Brain microvascular endothelial cell (primary cell): ENCODE results near the gene ARID5B.

Experiments
- DNase-seq: peaks from one replicate; pipeline ENCODE4 v3.0.0-alpha.2; 2020
- H3K27ac ChIP-seq: fragments of 250-450 bp; sonication (Bioruptor Pico); 2 replicates; pipeline ENCODE4 v1.5.1; 2020; ENCODE audit warnings: mild to moderate bottlenecking, moderate library complexity
- H3K27me3 ChIP-seq: fragments of 250-450 bp; sonication (Bioruptor Pico); replicated peaks from 2 replicates; pipeline ENCODE4 v1.5.1; 2020; ENCODE audit warnings: mild to moderate bottlenecking
- H3K36me3 ChIP-seq: fragments of 250-450 bp; sonication (Bioruptor Pico); replicated peaks from 2 replicates; pipeline ENCODE4 v1.5.1; 2020; ENCODE audit warnings: mild to moderate bottlenecking
- H3K4me3 ChIP-seq: 2 replicates; pipeline ENCODE4 v1.5.1; 2011; ENCODE audit warnings: low read depth, mild to moderate bottlenecking, control low read depth, low read length, moderate library complexity
- in situ Hi-C: cut with HindIII; loops from 2 replicates; pipeline ENCODE4 v1.10.0; 2017; ENCODE audit warnings: low sequenced_read_pairs, low pct_ligation_motif_present
- TF ChIP-seq, protein P1 (sequence below): IDR thresholded peaks from 2 replicates; pipeline ENCODE4 v1.5.1; 2011; ENCODE audit warnings: low read depth, mild to moderate bottlenecking, moderate library complexity, low read length, control low read depth, inconsistent platforms; ENCODE audit errors: missing control alignments

Gene ARID5B

DNA sequence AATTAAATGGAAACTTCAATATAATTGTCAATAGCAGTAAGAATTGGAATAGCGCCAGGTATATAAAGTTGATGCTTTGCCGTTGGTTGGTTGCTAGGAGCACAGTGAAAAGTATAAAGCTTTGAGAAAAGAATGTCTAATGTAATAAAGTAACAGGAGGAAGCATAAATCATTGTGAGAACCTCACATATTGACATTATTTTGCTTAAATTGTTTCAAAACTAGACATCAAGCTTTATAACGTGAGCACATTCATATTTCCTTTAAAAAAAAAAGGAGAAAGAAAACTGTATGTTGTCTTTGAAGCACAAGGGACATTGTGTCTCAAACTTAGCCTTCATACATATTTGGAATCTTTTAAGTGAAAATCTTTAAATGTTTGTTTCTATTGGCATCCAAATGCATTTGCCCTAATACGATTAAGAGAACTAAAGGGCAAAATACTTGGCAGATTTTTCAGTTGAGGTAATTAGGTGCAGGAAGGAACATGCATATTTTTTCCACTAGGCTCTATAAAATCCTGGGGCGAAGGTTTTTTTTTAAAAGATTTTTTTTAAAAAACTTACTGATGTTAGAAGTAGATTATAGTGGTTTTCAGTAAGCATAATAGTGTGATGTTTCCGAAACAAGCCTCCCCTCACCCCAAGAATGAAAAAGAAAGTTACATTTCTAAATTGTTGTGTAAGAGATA is 92.4 kb downstream of the ARID5B start:
- Histone ChIP-seq H3K27ac (peak overlapping the region; percentile 84), H3K27me3 (no peaks in the 10 kb centered on the region), H3K36me3 (no peaks in the 10 kb centered on the region), H3K4me3 (no peak overlapping the region)
- DNase-seq: no peak
- in situ Hi-C loops: no loop called here
- TF ChIP-seq, protein P1, sequence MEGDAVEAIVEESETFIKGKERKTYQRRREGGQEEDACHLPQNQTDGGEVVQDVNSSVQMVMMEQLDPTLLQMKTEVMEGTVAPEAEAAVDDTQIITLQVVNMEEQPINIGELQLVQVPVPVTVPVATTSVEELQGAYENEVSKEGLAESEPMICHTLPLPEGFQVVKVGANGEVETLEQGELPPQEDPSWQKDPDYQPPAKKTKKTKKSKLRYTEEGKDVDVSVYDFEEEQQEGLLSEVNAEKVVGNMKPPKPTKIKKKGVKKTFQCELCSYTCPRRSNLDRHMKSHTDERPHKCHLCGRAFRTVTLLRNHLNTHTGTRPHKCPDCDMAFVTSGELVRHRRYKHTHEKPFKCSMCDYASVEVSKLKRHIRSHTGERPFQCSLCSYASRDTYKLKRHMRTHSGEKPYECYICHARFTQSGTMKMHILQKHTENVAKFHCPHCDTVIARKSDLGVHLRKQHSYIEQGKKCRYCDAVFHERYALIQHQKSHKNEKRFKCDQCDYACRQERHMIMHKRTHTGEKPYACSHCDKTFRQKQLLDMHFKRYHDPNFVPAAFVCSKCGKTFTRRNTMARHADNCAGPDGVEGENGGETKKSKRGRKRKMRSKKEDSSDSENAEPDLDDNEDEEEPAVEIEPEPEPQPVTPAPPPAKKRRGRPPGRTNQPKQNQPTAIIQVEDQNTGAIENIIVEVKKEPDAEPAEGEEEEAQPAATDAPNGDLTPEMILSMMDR: no peak

DNA sequence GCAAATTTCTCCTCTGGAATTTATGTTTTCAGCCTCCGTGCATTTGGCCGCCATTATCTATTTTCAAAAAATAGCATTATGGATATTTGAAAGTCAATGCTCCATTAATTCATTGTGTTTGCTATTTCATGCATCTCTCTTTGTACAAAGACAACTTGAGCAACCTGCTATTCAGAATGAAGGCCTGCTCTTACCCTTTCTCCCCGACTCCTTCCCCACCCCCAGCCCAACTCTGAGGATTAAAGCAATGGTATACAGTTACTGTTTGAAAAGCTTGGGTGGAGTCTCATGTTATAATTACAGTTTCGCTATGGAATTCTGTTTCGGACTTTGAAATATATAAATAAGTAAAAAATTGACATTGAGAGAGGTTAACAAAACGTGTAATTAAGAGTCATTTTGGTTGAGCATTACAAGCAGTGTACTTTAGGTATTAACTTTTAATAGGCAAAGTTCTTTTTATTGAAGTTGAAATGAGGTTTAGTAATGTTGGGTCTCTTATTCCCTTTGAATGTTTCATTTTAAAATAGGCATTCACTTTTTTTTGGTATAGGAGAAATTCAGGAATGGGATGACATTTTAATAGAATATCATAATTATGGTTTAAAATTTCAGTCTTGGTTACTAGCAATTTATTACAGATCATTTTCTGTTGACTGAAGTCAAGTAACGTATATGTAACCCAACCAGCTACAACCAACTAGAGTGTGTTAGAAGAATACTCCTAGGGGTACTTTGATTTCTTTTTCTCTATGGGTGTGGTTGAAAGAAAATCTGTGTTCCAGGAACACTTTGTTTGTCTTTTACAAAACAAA is 93.1 kb downstream of the ARID5B start:
- TF ChIP-seq, protein P1: no peak
- peak overlapping the region; percentile 84 for H3K27ac ChIP-seq

DNA sequence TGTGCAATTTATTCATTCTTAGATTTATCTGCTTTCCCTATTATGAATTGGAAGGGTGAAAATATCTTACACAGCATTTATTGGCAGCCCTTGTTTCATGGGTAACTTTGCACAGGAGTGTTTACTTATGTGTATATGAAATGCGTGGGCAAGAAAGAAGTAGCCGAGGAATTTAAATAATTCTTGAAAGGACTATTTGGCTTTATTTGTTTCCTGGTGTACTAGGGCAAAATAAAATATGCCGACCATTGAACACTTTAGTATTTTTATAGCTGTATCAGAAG is 93.7 kb downstream of the ARID5B start:
- Histone ChIP-seq H3K4me3 (no peak overlapping the region), H3K27me3 (no peaks in the 10 kb centered on the region), H3K36me3 (no peaks in the 10 kb centered on the region), H3K27ac (no peak overlapping the region)
- TF ChIP-seq, protein P1: no peak
- no peak for DNase-seq
- in situ Hi-C loops: no loop called here

More for the DNA sequence above, 93.1 kb downstream of the ARID5B start:
- no peaks in the 10 kb centered on the region for H3K36me3 ChIP-seq
- no peak for DNase-seq
- H3K27me3 ChIP-seq: no peaks in the 10 kb centered on the region
- in situ Hi-C loops: no loop called here
- H3K4me3 ChIP-seq: no peak overlapping the region

DNA sequence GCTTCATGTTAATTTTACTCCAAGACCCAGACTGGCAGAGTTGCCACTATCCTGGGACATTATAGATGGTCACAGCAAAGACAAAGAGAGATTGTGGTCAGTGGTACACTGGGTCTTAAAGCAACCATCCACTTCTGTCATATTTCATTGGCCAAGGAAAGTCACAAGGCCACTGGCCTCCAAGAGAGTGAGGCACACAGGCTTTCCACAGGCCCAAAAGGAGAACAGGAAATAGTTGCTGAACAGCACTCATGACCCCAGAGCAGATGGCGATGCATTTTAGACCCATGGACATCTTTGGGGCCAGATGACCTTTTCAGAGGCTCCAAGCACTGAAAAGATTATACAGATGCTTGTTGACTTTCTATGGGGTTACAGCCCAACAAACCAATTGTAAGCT is 97.4 kb downstream of the ARID5B start:
- no peaks in the 10 kb centered on the region for H3K36me3 ChIP-seq
- no peak overlapping the region for H3K4me3 ChIP-seq
- in situ Hi-C loops: no loop called here
- TF ChIP-seq, protein P1: no peak
- H3K27ac ChIP-seq: no peak overlapping the region
- DNase-seq: no peak
- no peaks in the 10 kb centered on the region for H3K27me3 ChIP-seq

DNA sequence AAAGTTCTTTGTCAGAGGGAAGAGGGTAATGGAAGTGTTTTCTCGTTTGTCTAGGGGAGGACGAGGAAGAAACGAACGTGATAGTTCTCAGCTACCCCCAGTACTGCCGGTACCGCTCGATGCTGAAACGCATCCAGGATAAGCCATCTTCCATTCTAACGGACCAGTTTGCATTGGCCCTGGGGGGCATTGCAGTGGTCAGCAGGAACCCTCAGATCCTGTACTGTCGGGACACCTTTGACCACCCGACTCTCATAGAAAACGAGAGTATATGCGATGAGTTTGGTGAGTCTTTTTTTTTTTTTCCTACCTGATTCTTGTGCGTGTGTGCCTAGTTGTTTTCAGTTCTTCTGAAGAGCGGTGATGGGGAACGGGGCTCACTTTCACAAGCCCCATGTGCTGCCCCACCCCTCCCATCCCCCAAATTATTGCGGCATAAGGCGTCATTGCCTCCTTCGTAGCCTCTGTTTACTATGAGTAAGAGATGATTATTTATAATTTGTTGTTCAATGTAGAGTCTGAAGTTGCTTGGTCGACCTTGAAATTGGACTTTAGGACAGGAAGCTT is 98.6 kb downstream of the ARID5B start:
- no peak overlapping the region for H3K27ac ChIP-seq
- in situ Hi-C loops: no loop called here

More for the DNA sequence above, 98.6 kb downstream of the ARID5B start:
- Histone ChIP-seq H3K36me3 (no peaks in the 10 kb centered on the region), H3K4me3 (no peak overlapping the region), H3K27me3 (no peaks in the 10 kb centered on the region)
- TF ChIP-seq, protein P1: no peak
- no peak for DNase-seq
